ENCODE results near the gene WRAP73.
"Not testable (repeated sequence)": the region's sequence is repeated elsewhere in the genome, so short reads cannot be mapped to it uniquely, and the experiment has no call there.

The WRAP73 gene

DNA sequence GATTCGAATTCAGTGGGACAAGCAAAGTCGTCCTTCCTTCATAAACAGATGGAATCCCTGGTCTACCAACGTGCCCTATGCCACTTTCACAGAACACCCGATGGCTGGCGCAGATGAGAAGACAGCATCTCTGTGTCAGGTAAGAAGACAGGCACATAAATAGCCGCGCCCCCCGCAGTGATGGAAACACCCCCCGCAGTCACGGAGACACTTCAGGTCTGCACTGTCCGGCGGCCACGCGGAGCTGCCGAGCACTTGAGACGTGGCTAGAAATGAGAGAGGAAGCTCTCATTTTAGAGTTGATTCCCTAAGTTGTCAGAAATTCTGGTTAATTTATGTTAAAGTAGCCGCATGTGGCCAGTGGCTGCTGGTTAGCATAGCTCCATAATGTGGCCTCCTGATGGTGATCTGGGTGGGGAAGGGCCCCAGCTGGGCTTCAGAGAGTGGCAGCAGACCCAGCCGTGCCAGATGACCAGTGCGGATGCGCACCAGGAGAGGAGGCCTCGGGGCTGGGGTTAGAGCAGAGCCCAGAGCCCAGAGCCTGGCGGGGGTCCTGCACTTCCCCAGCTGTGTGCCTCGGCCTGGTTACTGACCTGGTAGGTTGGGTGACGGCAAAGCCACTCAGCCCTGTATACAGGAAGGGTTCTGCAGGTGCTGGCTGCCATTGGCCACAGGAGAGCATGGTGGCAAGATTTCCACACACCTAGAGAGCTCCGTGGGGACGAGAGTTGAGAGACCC, 22.2 kb downstream of the WRAP73 start:
- DNase-seq: no peak

DNA sequence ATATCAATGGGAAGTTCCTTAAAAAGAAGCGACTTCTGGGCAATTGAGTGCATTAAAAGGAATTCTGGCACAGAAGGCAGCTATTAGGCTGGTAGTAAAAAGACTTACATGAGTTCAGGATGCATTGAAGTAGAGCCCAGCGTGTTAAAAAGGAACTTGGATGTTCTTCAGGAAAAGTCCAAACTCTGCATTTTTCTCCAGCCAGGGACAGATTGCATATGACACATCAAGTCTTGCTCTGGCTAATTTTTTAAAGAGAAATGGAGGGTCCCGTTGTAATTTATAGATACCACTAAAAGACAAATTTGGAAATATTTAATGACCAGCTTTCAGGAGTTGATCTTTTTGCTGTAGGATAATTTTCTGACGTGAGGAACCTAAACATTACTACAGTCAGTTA, 23.9 kb downstream of the WRAP73 start:
- no peak for DNase-seq

DNA sequence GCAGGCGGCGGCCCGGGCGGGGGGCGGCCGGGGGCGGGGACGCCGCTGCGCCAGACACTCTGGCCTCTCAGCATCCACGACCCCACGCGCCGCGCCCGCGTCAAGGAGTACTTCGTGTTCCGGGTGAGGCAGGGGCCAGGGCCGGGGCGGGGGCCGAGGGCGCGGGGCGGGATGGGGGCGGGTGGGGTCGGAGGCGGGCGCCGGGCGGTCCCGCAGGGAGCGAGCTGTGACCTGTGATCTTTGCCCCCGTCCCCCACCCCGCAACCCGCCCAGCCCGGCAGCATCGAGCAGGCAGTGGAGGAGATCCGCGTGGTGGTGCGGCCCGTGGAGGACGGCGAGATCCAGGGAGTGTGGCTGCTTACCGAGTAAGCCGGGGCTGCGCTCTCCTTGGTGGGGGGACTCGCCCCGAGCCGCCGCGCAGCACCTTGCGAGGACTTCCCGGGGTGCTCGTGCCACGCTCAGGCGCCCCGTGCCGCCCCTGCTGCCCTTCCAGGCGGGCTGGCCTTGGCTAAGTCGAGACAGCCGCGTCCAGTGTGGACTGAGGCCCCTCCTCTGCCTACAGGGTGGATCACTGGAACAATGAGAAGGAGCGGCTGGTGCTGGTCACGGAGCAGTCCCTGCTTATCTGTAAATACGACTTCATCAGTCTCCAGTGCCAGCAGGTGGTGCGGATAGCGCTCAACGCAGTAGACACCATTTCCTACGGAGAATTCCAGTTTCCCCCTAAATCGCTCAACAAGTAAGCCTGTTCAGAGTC, 24.6 kb downstream of the WRAP73 start:
- peak; percentile 24 for DNase-seq

DNA sequence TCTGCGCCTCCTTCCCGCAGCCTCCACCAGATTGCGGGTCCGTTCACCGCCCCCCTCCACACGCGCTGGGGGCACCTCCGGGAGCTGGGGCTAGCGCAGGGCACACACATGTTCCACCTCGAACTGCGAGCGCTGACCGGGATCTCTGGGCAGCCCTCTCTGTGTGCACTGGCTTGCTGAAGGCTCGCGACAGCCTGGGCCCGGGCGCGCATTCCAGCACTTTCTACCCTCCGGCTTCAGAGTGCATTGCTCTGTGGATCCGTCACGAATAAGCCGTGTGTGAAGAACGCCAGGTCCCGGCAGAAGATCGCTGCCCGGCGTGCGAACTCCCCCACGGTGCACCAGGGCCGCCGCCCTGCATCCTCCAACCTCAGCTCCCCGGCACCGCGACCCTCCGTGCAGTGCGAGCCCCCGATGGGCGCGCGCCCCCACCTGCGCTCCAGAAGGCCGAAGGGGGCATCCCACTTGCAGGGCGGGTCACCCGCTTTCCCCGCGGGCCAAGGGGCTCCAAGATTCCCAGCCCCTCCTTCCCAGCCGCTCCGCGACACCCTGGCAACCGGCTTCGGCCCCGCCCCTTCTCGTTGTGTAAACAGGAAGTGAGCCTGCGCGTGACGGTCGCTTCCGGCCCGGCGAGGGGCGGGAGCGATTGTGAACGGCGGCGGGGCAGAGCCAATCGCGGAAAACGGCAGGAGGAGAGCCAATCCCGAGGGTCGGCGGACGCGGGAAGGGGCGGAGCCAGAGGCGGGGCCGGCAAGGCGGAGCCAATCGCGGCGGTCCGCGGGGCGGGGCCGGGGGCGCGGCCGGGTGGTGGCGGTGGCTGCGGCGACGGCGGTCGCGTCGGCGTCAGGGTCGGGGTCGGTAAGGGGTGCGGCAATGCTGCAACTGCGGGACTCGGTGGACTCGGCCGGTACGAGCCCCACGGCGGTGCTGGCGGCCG, 25.4 kb downstream of the WRAP73 start, which contains the start of gene TPRG1L:
TSS of gene TPRG1L (plus strand) at position 816 of the 937 bp plus-strand sequence. CDS start at position 874, 58 bp downstream.
- DNase-seq: peak; percentile 98

DNA sequence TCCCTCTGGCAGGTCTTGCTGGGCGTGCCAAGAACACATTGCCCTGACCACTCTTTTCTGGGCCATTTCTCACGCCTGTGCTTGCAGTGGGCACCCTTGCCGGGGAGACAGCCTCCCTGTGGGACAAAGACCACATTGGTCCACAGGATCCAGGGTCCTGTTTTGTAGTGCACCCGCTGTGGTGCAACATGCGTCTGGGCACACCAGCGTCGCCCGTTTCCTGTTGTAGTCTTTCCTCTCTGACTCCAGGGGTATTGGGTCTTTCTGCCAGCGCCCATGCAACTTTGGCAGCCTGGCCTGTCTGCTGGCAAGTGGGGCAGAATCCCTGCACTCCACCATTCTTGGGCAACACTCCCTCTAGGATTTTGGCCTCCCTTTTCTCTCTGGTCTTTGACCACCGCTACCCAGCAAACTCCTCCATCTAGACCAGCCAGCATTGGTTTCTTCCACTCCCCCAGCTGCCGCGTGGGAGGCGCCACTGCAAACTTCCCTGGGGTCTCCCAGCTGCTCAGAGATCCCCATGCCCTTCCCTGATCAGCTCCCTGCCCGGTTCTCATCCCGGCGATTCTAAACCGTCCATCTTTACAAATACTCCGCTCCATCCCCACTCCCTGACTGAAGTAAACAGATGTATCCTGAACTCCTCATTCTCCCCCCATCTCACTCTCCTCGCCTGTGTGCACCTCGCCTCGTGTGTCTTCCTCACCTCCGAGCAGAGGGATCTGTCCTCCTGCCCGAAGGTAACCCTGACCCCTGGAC, 26.3 kb downstream of the WRAP73 start:
- no peak for DNase-seq

DNA sequence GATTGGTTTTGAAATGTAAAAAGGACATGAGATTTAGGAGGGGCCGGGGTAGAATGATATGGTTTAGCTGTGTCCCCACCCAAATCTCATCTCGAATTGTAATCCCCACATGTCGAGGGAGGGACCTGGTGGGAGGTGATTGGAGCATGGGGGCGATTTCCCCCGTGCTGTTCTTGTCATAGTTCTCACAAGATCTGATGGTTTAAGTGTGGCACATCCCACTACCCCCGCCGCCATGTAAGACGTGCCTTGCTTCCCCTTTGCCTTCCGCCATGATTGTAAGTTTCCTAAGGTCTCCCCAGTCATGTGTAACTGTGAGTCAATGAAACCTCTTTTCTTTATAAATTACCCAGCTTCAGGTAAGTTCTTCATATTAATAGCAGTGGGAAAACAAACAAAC, 27.8 kb downstream of the WRAP73 start:
- DNase-seq: not testable (repeated sequence)

DNA sequence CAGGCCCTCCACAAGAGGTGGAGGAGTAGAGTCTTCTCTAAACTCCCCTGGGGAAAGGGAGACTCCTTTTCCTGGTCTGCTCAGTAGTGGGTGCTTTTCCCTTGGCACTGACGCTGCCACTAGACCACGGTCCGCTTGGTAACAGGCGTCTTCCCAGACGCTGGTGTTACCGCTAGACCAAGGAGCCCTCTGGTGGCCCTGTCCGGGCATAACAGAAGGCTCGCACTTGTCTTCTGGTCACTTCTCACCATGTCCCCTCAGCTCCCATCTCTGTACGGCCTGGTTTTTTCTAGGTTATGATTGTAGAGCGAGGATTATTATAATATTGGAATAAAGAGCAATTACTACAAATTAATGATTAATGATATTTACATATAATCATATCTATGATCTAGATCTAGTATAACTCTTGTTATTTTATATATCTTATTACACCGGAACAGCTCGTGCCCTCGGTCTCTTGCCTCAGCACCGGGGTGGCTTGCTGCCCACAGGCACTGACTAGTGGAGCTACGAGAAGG, 28.7 kb downstream of the WRAP73 start:
- DNase-seq: not testable (repeated sequence)

DNA sequence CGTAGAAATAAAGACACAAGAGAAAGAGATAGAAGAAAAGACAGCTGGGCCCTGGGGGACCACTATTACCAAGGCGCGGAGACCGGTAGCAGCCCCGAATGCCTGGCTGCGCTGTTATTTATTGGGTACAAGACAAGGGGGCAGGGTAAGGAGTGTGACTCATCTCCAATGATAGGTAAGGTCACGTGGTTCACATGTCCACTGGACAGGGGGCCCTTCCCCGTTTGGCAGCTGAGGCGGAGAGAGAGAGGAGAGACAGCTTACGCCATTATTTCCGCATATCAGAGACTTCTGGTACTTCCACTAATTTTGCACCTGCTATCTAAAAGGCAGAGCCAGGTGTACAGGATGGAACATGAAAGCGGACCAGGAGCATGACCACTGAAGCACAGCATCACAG, 29.2 kb downstream of the WRAP73 start:
- DNase-seq: no peak

DNA sequence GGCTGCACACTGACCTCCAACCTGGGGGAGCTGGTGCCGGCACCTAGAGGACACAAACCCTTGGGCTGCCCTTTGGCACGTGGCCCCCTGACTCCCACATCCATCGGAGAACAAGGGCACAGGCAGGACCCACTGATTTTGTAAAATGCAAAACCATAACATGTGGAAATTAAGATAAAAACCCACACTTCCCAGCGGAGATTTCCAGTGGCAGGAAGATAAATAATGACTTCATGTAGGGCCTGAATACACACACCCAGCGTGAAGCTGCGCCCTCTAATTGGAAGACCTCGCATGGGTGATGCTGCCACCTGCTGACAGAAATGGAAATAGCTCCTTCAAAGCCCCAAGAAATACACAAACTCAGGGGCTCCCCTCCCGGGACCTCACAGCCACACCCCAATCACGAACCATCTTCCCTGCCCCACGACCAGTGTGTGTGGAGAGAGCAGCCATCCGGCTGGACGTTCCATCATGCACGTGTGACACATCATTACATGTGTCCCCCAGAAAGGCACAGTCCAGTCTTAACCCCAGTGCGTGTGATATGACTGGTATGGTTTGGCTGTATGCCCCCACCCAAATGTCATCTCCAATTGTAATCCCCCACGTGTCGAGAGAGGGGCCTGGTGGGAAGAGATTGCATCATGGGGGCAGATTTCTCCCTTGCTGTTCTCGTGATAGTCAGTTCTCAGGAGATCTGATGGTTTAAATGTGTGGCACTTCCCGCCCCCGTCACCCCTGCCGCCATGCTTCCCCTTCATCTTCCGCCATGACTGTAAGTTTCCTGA, 30.8 kb downstream of the WRAP73 start:
- peak; percentile 63 for DNase-seq

DNA sequence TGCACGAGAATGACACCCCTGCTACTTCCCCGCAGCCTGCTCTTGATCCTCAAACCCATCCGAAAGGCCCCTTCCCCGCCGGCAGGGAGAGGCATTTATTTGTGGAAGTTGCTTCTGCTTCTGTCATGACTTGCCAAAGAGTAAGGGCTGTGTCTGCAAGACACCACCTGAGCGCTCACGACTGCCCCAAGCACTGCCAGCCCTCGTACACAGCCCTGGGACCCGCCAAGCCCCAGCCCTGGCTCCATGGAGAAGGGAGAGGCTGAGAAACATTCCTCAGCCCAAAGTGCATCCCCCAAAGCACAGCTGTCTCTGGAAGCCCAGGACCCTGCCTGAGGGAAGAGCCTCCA, 31.4 kb downstream of the WRAP73 start:
- DNase-seq: no peak

DNA sequence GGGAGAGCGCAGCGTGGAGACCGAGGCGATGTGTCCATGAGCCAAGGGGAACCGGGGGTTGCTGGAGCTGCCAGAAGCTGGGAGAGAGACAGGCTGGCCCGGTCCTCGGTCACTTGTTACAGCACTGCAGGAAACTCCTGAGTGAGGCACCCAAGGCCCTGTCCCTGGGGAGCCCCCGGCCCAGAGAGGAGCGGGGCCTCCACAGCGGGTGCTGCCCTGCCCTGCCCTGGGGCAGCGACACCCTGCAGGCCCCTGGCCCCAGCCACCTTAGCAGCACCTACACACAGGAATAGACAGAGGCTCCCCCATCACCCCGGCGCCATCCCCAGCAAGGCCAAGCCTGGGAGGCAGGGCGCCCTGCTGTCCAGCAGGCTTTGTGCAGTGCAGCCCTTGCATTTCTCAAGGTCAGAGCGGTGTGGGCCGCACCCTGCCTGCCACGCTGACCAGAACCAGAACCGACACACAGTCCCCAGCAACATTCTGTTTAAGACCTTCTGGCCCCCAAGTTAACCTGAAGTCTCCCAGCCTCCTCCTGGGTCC, 32.0 kb downstream of the WRAP73 start:
- DNase-seq: no peak

DNA sequence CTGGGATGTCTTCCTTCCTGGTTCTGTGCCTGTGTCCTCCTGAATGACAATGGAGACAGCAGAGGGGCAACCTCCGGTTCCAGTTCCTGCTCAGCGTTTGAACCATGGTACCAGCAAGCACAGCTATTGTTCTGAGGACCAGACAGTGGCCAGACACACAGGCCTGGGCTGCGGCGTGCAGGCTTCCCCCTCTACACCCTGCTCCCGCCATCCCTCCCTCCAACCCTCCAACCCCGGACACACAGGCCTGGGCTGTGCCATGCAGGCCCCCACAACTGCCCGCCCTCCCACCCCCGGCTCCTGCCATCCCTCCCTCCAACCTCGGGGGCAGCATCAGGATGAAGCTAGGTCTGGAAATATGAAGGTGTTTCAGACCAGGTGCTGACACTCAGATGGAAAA, 33.0 kb downstream of the WRAP73 start:
- DNase-seq: no peak

DNA sequence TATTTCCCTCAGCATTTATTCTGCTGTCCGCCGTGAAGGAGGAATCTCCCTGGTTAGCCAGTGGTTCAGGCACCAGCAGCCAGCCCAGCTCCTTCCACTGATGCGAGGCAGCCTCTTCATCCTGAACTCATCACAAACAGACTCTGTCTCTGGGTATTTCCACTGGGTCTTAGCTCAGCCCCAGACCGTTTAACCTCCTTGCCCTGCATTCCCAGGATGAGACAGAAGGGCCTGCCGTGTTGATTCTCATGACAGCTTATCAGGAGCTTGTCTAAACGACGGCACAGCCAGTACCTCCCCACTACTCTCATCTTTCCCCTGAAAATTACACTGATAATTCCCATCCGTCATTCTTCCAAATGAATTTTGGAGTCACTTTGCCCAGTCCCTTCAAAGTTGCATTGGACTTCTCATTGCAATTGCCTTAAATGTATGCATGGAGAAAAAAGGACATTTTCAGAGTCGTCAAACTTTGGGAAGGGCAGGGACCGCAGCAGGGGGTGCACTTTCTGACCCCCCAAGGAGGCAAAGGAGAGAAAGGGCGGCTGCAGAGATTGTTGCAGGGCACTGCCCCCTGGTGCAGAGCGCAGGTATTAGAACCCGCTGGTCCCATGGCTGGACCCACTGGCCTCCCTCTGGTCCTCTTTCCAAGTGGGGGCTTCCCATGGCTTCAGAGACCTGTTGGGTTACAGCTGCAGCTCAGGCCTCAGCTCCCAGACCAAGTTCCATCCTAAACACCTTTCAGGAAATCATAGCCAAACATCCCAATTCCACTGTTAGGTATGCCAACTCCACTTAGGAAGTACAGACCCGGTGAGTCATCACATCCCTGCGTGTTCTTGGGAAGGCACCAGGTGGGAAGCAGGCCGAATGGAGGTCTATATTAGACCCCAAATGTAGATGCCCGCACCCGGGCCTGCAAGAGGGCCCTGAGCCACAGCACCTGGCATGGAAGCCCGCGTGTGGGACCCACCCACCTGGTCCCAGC, 34.9 kb downstream of the WRAP73 start:
- DNase-seq: no peak

DNA sequence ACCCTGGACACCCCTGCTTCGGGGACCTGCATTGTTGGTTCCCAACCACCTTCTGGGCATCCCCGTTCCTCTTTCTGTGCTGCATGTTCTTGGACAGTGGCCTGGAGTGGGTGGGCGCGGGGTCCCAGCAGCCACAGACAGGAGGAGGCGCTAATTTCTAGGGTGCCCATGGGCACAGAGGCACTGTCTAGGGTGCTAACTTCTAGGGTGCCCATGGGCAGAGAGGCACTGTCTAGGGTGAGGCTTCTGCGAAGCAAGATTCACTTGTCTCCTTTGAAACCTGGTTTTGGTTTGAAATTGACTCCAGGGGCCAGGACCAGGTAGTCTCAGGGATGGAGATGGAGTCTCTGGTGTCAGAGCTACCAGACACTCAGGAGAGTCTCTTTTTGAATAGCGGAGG, 37.8 kb downstream of the WRAP73 start:
- DNase-seq: no peak

DNA sequence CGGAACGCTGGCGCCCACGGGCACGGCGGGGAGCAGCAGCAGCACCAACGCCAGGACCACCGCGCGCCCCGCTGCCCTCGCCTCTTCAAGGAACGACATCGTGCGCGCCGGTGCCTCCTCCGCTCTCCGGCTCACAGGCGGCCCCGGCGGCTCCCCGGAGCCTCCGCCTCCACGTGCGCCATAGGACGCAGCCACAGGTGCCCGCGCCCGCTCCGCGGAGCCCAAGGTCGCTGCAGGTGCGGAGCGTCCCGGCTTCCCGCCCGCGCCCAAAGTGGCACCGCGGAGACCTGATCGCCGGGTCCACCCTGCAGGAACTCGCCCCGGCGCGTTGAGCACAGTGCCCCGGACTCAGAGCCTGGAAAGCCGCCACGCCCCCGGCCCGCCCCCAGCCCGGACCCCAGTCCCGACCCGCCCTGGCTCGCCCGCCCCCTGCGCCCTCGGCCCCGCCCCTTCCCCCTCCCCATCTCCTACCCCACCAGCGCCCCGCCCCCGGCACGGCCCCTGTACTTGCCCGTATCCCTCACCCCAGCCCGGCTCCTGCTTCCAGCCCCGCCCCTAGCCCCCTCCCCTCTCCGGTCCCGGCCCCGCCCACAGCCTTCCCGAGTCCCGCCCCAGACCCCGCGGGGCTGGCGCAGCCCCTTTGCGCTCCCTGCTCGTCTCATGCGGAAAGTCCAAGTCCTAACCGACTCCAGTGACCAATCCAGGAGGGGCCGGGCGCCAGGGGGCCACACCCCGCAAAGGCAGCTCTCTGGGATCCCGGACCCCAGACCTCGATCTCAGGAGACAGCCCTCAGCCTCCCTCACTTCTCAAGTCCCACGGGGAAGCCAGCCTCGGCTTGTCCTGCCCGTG, 38.5 kb downstream of the WRAP73 start, which contains the start of gene MEGF6:
TSS of gene MEGF6 (minus strand) at position 339 of the 850 bp plus-strand sequence. CDS start at position 99, 240 bp downstream.
- DNase-seq: peak; percentile 70

DNA sequence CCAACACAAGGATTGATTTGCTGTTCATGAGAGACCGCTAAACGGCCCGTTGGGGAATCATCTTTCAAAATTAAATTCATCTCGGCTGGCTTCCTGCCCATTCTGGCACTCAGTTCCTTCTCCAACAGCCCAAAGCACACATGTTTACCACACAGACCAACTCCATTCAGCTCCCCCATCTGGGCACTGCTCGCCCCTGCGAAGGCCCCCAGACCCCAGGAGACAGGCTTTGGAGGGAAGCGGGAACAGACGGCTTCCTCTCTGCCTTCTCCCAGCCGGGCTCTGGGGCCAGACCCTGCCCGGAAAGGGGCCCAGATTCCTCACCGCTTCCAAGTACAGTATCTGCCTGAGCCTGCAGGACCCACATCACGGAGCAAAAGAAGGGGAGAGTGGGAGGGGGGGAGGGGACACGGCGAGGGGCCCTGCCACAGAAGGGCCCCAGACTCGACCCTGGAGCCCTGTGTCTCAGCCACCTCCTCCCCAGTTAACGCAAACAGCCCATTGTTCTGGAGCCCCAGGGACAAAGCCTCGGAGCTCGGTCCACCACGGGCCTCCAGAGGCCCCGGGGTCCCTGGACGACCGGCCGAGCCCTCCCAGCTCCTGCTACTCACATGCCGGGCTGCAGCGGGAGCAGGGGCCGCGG, 39.3 kb downstream of the WRAP73 start:
- no peak for DNase-seq

DNA sequence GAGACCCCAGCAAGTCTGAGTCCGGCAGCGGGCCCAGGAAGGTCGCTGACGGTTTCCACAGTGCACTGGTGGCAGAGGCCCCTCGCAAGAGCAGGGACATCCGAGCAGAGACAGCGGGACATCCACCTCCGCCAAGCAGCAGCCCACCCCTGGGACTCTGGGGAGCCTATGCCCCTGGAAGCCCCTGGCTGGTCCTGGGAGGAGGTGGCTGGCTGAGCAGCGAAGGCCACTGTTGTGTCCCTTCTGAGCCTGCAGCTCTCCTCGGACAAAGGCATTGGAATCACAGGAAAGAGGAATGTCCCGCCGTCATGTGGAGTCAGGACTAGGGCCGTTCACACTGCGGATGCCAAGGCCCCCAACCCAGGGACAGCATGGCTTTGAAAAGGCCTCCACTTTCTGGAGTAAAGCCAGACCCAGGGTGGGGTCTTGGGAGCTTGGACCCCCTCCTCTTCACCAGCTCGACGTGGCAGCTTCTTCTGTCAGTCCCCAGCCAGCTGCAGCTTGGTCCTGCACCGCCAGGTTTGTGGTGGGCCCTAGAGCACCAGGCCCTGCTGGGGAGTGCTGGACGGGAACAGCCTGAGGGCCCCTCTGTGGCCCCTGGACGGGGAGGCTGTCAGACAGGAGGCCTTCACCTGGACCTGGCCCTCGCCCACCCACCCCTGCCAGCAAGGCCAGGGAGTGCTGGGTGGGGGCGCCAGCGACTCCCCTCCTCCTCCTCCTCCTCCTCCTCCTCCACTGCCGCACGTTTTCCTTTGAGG, 40.0 kb downstream of the WRAP73 start:
- no peak for DNase-seq
